Heart right ventricle (tissue), 16 donors: ENCODE results near the gene SYNPO. TPM values are rescaled to one million over a fixed set of nuclear protein-coding genes. Genes with fewer than 3 reads are reported as not detected.
A peak's percentile ranks its signal among the peaks of the same experiment; 100 is the strongest.

Experiments used
- ATAC-seq, 8 donors: fragments of 200-7000 bp; cut with Tn5 transposase; one replicate each; pipeline ENCODE4 v1.9.1; 2020; ENCODE audit warnings: mild to moderate bottlenecking in 8 of 8, moderate library complexity in 8 of 8, moderate number of reproducible peaks in 1 of 8
- DNase-seq, 2 donors: peaks; one replicate each; pipeline ENCODE4 v3.0.0-alpha.2; 2020
- H3K27ac ChIP-seq, 10 donors: fragments of 200-600 bp; sonication (generic) in 2 of 10; one replicate each; pipeline versions ENCODE4 v1.5.0 to v1.8.0; 2020 to 2022; ENCODE audit warnings: mild to moderate bottlenecking in 3 of 10
- H3K27me3 ChIP-seq, 7 donors: fragments of 200-600 bp; one replicate each; pipeline ENCODE4 v1.8.0; 2021 to 2022; ENCODE audit warnings: mild to moderate bottlenecking in 2 of 7
- H3K36me3 ChIP-seq, 9 donors: fragments of 200-600 bp; sonication (generic) in 1 of 9; one replicate each; pipeline versions ENCODE4 v1.5.0 to v1.8.0; 2020 to 2022; ENCODE audit warnings: mild to moderate bottlenecking in 2 of 9
- H3K4me1 ChIP-seq, 9 donors: fragments of 200-600 bp; sonication (generic) in 1 of 9; one replicate each; pipeline versions ENCODE4 v1.5.0 to v1.8.0; 2020 to 2022; ENCODE audit warnings: mild to moderate bottlenecking in 4 of 9
- H3K4me3 ChIP-seq, 10 donors: fragments of 200-600 bp; sonication (generic) in 2 of 10; one replicate each; pipeline versions ENCODE4 v1.5.0 to v1.8.0; 2020 to 2022; ENCODE audit warnings: mild to moderate bottlenecking in 7 of 10, moderate library complexity in 2 of 10
- H3K9me3 ChIP-seq, 11 donors: fragments of 200-600 bp in 10 of 11; sonication (generic) in 2 of 11; one replicate each; pipeline versions ENCODE4 v1.5.0 to v1.8.0; 2013 to 2022; ENCODE audit warnings: mild to moderate bottlenecking in 2 of 11, control low read depth in 1 of 11, moderate library complexity in 1 of 11
- CTCF ChIP-seq, 9 donors: fragments of 200-600 bp; sonication (generic) in 2 of 9; IDR thresholded peaks; one replicate each; pipeline versions ENCODE4 v1.5.0 to v1.8.0; 2021 to 2022; ENCODE audit warnings: antibody characterized with exemption in 9 of 9, mild to moderate bottlenecking in 5 of 9, moderate library complexity in 1 of 9
- WGBS, 2 donors: extraction: QIAGEN DNeasy Blood & Tissue Kit; methylation state at CpG; one replicate each; pipeline ENCODE4 v1.1.7; 2013; ENCODE audit warnings: inconsistent platforms in 1 of 2; 5-methylcytosine and 5-hydroxymethylcytosine counted together
- intact Hi-C, 10 donors: fragments of 100-400 bp; cut with DNase I; formaldehyde crosslinking; loops; one replicate each; pipeline versions ENCODE4 v1.11.1 to v1.14.2; 2022
- polyA plus RNA-seq, 2 donors: library from polyadenylated mRNA; stranded (reverse); fragments of 200-250 nt; gene quantifications; one replicate each; pipeline ENCODE4 v1.2.3, GENCODE V29; 2013
- total RNA-seq, 10 donors: library from RNA; stranded (reverse); fragmentation: NEBNext Ultra II Directional in 3 of 10; extraction: Animal tissue kit (Norgen Biotek cat#: 25700) in 3 of 10; gene quantifications; one replicate each; pipeline versions ENCODE4 v1.2.1 to v1.2.4, GENCODE V29; 2021 to 2023
- donor health status: Arrhythmogenic right ventricular cardiomyopathy.
- donor health status: ischemic (EF 13 %, LVEDD 7.1; RV severe dilation, severe dysfunction).
- donor health status: healthy with polysubstance abuse.
- donor health status: DM: no; HTN: yes; CAD: no.
- donor health status: DM: no; HTN: no; CAD: no.
- donor health status: ischemic (EF 25% LVEDD 6.9; RV normal size, moderate dysfunction).
- donor health status: ischemic (EF 25% LVEDD 5.7; RV mildly dilated, moderate dysfunction).
- donor health status: healthy.
- donor health status: DM: yes; HTN: yes; CAD: no.
- donor health status: Ischemic cardiomyopathy.
- donor health status: ischemic (EF 35%, LVEDD 5.7; RV mildly dilated, moderate dysfunction).
- donor health status: nonischemic (EF 11% LVEDD 7.7; RV severe dilation, severe dysfunction).
- donor health status: DM: yes; HTN: yes; CAD: no.
- donor health status: PGD.
- donor health status: ischemic (EF 29% LVEDD 5.4; RV normal size, mild dysfunction).
- donor health status: nonischemic (EF 23%, LVEDD 6.1; RV moderate dilation, normal function).

The SYNPO gene
- total and polyA plus RNA-seq, 12 donors: 129 to 777 (median 652) TPM

GRCh38 chr5:150636391-150637244 is 3.8 kb upstream of the SYNPO start:
- peaks cover 0 to 31% (median 7%) of the 10 kb centered on the region in 9 donors for H3K36me3 ChIP-seq
- no peaks in the 10 kb centered on the region for H3K9me3 ChIP-seq
- no peaks in the 10 kb centered on the region for H3K27me3 ChIP-seq
- no peak for TF ChIP-seq CTCF (IDR thresholded peaks at IDR 0.05)
- WGBS, 2 donors: 55 to 71% methylated on average over 6 of the region's 6 CpGs
- peak in 1 of 2 donors; percentile 76 for DNase-seq
- no peak for ATAC-seq
- H3K27ac ChIP-seq: peak overlapping the region in 9 of 10 donors; percentile 27 to 100 (median 95)
- intact Hi-C loops: no loop called here
- peaks cover 34 to 97% (median 82%) of the 10 kb centered on the region in 9 donors for H3K4me1 ChIP-seq
- no peak overlapping the region for H3K4me3 ChIP-seq

- peaks cover 36 to 97% (median 82%) of the 10 kb centered on the region in 9 donors for H3K4me1 ChIP-seq
- no peaks in the 10 kb centered on the region for H3K27me3 ChIP-seq
- H3K36me3 ChIP-seq: peaks cover 0 to 25% (median 7%) of the 10 kb centered on the region in 9 donors
- DNase-seq (no peak), ATAC-seq (no peak)
- H3K27ac ChIP-seq: peak overlapping the region in 9 of 10 donors; percentile 23 to 100 (median 97)
- TF ChIP-seq CTCF (IDR thresholded peaks at IDR 0.05): no peak
- intact Hi-C loops: no loop called here
- H3K4me3 ChIP-seq: no peak overlapping the region
- 53 to 61% methylated on average over 21 of the region's 21 CpGs for WGBS, 2 donors
- H3K9me3 ChIP-seq: no peaks in the 10 kb centered on the region
These were observed 3.0 kb upstream of the SYNPO start for GRCh38 chr5:150637245-150638052.

GRCh38 chr5:150638053-150638444 is 2.4 kb upstream of the SYNPO start:
- Histone ChIP-seq H3K27me3 (no peaks in the 10 kb centered on the region), H3K4me1 (peaks cover 41 to 97% (median 82%) of the 10 kb centered on the region in 9 donors), H3K27ac (peak overlapping the region in 9 of 10 donors; percentile 93 to 100 (median 97)), H3K9me3 (no peaks in the 10 kb centered on the region), H3K36me3 (peaks cover 0 to 25% (median 7%) of the 10 kb centered on the region in 9 donors), H3K4me3 (no peak overlapping the region)
- intact Hi-C loops: no loop called here
- ATAC-seq: no peak
- WGBS, 2 donors: 30 to 37% methylated on average over 1 of the region's 1 CpG
- TF ChIP-seq CTCF (IDR thresholded peaks at IDR 0.05): no peak
- no peak for DNase-seq
